HUES48 (cell line): ENCODE data around the gene CCDC146.

Experiments
- H3K27ac ChIP-seq: one replicate; pipeline ENCODE4 v1.7.0; 2013; ENCODE audit warnings: low read depth, low read length, inconsistent platforms
- H3K27me3 ChIP-seq: 2 replicates; pipeline ENCODE4 v1.6.1; 2013; ENCODE audit warnings: mild to moderate bottlenecking, low read length; ENCODE audit not compliant: control insufficient read depth, insufficient read depth
- H3K36me3 ChIP-seq: 2 replicates; pipeline ENCODE4 v1.6.1; 2013; ENCODE audit warnings: low read length; ENCODE audit not compliant: control insufficient read depth, insufficient read depth
- H3K4me1 ChIP-seq: 2 replicates; pipeline ENCODE4 v1.6.1; 2013; ENCODE audit warnings: mild to moderate bottlenecking, low read length; ENCODE audit not compliant: control insufficient read depth, insufficient read depth
- H3K4me3 ChIP-seq: 2 replicates; pipeline ENCODE4 v1.5.1; 2013; ENCODE audit warnings: mild to moderate bottlenecking, low read depth, low read length
- H3K9ac ChIP-seq: 2 replicates; pipeline ENCODE4 v1.6.1; 2013; ENCODE audit warnings: mild to moderate bottlenecking, low read depth, low read length, moderate library complexity
- H3K9me3 ChIP-seq: 2 replicates; pipeline ENCODE4 v1.6.1; 2013; ENCODE audit warnings: low read length; ENCODE audit not compliant: control insufficient read depth, insufficient read depth

Gene CCDC146

DNA sequence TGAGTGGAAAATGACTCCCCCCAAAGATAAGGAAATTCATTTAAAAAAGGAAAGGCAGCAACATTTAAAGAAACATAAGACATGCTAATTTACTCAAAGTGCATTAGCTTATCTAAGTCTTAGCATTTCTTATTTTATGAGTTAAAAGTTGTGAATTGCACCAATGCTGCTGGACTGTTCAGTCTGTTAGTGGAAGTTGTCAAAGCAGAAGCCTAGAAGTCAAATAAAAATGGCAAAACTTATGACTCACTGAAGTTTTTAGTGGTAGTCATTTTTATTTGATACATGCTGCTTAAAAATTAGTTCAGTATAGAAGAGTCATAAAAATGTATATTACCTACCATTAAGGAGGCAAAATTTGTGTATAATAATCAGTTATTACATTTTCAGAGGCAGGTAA, 168.0 kb downstream of the CCDC146 start:
- no peaks in the 10 kb centered on the region for H3K9me3 ChIP-seq
- H3K36me3 ChIP-seq, result no peaks in the 10 kb centered on the region
- no peaks in the 10 kb centered on the region for H3K27me3 ChIP-seq
- no peak overlapping the region for H3K4me3 ChIP-seq
- H3K9ac ChIP-seq, result no peak overlapping the region
- H3K4me1 ChIP-seq, result no peaks in the 10 kb centered on the region
- no peak overlapping the region for H3K27ac ChIP-seq

DNA sequence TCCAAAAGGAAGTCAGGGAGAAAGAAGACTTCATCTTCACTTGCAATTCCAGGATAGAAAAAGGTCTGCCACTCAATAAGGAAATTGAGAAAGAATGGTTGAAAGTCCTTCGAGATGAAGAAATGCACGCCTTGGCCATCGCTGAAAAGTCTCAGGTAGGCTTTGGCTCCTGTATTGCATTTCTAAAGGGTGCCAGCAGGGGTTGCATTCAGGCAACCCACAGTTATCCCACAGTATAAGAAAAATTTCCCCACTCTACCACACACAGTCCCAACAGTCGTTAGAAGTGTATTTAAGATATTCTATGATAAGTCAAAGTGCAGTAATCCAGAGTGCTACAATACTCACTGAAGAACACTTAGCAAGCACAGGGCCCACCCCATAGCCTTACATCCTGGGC, 170.6 kb downstream of the CCDC146 start:
- no peaks in the 10 kb centered on the region for H3K4me1 ChIP-seq
- H3K36me3 ChIP-seq, result no peaks in the 10 kb centered on the region
- H3K27ac ChIP-seq, result no peak overlapping the region
- no peak overlapping the region for H3K4me3 ChIP-seq
- no peak overlapping the region for H3K9ac ChIP-seq
- no peaks in the 10 kb centered on the region for H3K9me3 ChIP-seq
- H3K27me3 ChIP-seq, result no peaks in the 10 kb centered on the region

DNA sequence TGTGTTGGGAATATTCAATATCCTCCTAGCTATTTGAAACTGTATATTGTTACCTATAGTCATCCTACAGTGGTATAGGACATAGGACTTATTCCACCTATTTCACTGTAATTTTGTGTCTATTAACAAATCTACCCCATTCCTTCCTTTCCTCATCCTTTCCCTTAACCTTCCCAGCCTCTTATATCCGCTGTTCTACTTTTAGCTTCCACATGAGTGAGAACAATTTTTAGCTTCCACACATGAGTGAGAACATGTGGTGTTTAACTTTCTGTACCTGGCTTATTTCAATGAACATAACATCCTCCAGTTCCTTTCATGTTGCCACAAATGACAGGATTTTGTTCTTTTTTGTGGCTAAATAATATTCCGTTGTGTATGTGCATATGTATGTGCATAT, 173.1 kb downstream of the CCDC146 start:
- Histone ChIP-seq H3K9me3 (no peaks in the 10 kb centered on the region), H3K4me1 (no peaks in the 10 kb centered on the region), H3K27me3 (no peaks in the 10 kb centered on the region), H3K9ac (no peak overlapping the region), H3K4me3 (no peak overlapping the region), H3K27ac (no peak overlapping the region), H3K36me3 (no peaks in the 10 kb centered on the region)

DNA sequence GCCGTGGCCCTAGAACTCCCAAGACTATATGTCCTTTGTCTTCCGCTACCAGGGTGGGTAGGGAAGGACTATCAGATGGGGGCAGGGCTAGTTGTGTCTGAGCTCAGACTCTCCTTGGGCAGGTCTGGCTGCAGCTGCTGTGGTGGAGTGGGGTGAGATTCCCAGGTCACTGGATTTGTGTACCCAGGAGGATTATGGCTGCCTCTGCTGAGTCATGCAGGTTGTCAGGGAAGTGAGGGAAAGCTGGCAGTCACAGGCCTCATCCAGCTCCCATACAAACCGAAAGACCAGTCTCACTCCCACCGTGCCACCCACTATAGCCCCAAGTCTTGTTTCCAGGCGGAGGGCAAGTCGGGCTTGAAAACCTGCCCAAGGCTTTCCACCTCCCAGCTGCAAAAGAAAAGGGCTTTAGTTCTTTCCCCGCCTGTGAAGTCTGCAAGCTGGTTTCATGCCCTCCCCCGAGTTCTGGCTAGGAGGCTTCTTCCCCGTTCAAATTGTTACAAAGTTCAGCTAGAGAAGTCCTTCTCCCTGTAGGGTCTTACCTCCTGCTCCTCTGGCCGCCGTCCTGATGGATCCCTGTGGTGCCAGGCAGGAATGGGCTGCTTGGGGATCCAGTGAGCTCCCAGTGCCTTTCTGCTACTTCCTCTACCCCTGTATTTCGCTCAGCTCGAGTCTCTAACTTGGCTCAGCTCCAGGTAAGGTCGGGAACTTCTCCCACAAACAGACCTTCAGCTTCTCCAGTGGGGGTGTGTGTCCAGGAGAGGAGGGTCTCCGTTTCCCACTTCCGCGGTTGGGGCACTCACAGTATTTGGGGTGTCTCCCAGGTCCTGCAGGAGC, 184.0 kb downstream of the CCDC146 start:
- H3K4me3 ChIP-seq, result no peak overlapping the region
- no peaks in the 10 kb centered on the region for H3K9me3 ChIP-seq
- no peak overlapping the region for H3K9ac ChIP-seq
- no peak overlapping the region for H3K27ac ChIP-seq
- H3K36me3 ChIP-seq, result no peaks in the 10 kb centered on the region
- H3K4me1 ChIP-seq, result peaks cover 20% of the 10 kb centered on the region
- no peaks in the 10 kb centered on the region for H3K27me3 ChIP-seq

DNA sequence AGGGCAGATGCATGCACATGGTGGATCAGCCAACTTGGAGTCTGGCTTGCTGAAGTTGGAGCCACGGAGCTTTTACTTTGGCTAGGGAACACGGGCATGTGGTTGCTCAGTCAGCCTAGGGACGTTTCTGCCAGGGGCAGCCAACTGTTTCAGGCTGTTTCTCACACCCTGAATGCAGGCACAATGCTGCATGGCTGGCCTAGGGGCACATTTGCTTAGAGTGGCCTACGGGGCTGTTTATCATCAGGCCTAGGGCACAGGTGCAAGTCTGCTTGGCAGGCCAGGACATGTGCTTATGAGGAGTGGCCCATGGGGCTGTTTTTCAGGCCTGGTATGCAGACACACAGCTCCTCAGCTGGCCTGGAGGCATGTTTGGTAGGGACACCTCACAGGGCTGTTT, 186.4 kb downstream of the CCDC146 start:
- Histone ChIP-seq H3K27me3 (no peaks in the 10 kb centered on the region), H3K9me3 (no peaks in the 10 kb centered on the region), H3K4me1 (peaks cover 20% of the 10 kb centered on the region), H3K27ac (no peak overlapping the region), H3K4me3 (no peak overlapping the region), H3K9ac (no peak overlapping the region), H3K36me3 (no peaks in the 10 kb centered on the region)

DNA sequence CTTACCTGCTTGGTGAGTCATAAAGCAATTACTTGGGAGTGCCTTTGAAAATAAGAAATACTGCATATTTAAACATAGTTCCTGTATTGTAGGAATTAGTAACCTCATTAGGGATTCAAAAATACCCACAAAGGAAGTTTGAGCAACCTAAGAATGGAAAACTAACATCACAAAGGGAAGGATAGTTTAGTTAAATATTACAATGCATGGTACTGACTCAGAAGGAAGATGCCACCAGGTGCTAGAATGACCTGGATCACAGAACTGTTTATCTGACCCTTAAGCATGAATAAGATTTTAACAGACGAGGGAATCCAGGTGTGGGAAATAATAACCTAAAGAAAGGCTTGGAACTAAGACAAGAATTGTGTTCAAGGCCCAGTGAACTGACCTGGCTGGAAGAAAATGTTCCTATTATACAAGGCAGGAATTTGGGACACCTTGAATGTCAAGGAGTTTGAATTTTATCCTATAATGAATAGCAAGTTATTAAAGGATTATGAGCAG, 187.4 kb downstream of the CCDC146 start:
- no peaks in the 10 kb centered on the region for H3K36me3 ChIP-seq
- H3K4me3 ChIP-seq, result no peak overlapping the region
- H3K4me1 ChIP-seq, result peaks cover 20% of the 10 kb centered on the region
- peak overlapping the region; percentile 40 for H3K27ac ChIP-seq
- no peaks in the 10 kb centered on the region for H3K9me3 ChIP-seq
- no peak overlapping the region for H3K9ac ChIP-seq
- no peaks in the 10 kb centered on the region for H3K27me3 ChIP-seq

DNA sequence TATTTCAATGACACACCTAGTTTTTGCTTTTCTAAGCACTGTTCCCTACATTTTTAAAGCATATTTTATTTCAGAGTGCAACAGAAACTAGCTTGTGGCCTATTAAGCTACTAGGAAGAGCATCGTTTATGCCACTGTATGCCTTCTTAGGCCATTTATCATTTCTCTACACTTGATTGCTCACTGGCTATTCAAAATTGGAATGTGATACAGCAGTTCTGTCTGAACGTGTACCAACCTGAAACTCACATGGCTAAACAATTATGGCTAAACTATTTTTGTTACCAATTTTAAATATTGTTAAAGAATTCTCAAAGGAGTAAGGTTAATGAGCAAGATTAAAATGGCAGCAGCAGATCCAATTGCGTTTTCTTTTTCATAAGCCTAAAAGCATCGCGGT, 188.6 kb downstream of the CCDC146 start:
- Histone ChIP-seq H3K27ac (no peak overlapping the region), H3K9me3 (no peaks in the 10 kb centered on the region), H3K27me3 (no peaks in the 10 kb centered on the region; the same call in 1 of the 2 replicates), H3K4me3 (no peak overlapping the region), H3K4me1 (peaks cover 20% of the 10 kb centered on the region), H3K9ac (no peak overlapping the region), H3K36me3 (no peaks in the 10 kb centered on the region)

DNA sequence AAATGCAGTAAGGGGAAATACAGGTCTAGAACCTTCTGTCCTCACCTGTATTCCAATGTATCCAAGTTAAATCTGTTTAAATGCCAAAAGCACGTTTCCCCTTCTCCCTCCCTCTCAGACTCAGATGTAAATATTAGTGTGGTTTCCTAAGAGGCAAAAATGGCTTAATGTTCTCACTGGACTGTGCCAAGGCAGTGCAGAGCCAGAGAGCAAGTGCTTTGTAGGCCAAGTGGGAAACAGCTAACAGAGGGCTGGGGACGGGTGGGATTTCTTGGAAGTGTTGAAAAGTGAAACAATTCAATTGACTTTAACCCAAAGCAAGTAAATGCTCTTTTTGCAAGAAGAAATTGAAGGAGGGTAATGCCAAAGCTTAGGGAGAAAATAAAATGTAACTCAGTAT, 190.7 kb downstream of the CCDC146 start:
- no peak overlapping the region for H3K4me3 ChIP-seq
- no peak overlapping the region for H3K27ac ChIP-seq
- no peaks in the 10 kb centered on the region; the same call in 1 of the 2 replicates for H3K27me3 ChIP-seq
- H3K9me3 ChIP-seq, result no peaks in the 10 kb centered on the region
- H3K36me3 ChIP-seq, result no peaks in the 10 kb centered on the region
- peaks cover 11% of the 10 kb centered on the region; the same call in 1 of the 2 replicates for H3K4me1 ChIP-seq
- H3K9ac ChIP-seq, result no peak overlapping the region

DNA sequence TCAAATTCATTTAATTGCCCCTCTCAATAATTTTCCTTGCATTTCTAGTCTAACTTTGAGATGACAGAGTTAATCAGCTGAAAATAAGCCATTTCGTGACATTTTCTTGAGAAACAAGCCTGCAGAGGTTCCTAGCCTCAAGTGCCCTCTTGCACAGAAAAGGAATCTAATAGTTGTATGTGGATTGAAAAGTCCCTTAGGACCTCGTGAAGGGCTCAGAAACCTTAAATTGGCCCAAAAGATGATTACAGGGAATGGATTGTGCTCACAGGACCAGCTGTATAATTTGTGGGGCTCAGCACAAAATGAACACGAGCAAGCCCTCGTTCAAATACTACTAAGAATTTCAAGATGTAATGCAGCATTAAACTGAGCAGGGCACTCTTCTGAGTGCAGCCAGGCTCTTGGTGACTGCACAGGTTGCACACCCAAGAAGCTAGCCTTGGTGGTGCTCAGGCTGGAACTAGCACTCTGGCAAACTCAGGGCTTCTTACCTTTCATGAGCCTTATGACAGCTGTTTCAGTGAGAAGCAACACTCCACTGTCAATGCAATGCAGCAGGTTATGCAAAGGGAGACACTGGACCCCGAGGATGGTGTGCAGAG, 191.6 kb downstream of the CCDC146 start:
- Histone ChIP-seq H3K36me3 (no peaks in the 10 kb centered on the region), H3K27ac (no peak overlapping the region), H3K4me3 (no peak overlapping the region), H3K9ac (no peak overlapping the region), H3K27me3 (no peaks in the 10 kb centered on the region; the same call in 1 of the 2 replicates), H3K4me1 (peaks cover 11% of the 10 kb centered on the region; the same call in 1 of the 2 replicates), H3K9me3 (no peaks in the 10 kb centered on the region)

DNA sequence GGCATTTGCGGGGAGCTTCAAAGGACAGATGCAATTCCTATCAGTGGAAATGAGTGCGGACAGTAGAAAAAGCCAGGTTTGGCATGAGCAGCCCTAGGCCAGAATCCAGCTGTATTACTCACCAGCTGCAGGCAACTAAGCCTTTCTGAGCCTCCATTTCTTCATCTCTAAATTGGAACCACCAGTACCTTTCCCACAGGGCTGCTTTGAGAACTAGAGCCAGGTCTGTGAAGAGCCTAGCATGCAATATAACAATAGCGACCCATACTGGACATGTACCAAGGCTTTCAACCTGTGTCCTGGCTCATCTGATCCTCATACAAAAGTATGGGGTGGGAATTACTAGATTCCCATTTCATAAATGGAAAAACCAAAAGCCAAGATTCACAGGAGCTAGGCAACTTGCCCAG, 192.8 kb downstream of the CCDC146 start:
- Histone ChIP-seq H3K36me3 (no peaks in the 10 kb centered on the region), H3K4me3 (no peak overlapping the region), H3K9me3 (no peaks in the 10 kb centered on the region), H3K9ac (no peak overlapping the region), H3K27ac (no peak overlapping the region), H3K4me1 (no peaks in the 10 kb centered on the region; the same call in 1 of the 2 replicates), H3K27me3 (no peaks in the 10 kb centered on the region; the same call in 1 of the 2 replicates)
